Erythroblast (primary cell): ENCODE results near the gene RIPOR2.

ENCODE experiments used
- GATA1 ChIP-seq: IDR thresholded peaks from 2 replicates; pipeline ENCODE4 v1.6.1; 2011; ENCODE audit warnings: low read depth, mild to moderate bottlenecking, control low read depth, low read length, moderate library complexity
- POLR2A ChIP-seq: IDR thresholded peaks from 2 replicates; pipeline ENCODE4 v1.6.1; 2011; ENCODE audit warnings: mild to moderate bottlenecking, low read length

DNA sequence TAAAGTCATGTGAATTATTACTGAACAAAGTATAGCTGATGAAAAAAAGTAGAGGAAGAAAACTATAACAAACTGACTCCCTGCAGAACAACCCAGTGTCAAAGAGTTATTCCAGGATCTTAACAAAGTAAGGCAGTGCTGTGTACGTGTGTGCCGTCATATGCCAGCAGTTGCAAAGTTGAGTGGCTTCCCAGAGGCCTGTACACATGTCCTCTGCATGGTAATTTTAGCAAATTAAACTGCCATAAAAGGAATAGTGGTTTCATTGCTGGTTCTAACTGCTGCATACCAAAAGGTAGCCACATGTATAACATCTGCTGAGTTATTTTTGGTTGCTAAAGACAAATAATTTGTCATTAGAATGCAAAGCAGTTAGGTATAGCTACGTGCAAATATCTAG lies 44.8 kb downstream of the RIPOR2 start:
- TF ChIP-seq GATA1: no peak
- no peak for TF ChIP-seq POLR2A
